Erythroblast (primary cell): ENCODE results near the gene CCDC159.
"Not testable (repeated sequence)": the region's sequence is repeated elsewhere in the genome, so short reads cannot be mapped to it uniquely, and the experiment has no call there.

Experiments
- DNase-seq, 2 experiments: peaks; one replicate each; lab custom pipeline; 2025; lab: John Stamatoyannopoulos, UW
- GATA1 ChIP-seq: IDR thresholded peaks from 2 replicates; pipeline ENCODE4 v1.6.1; 2011; ENCODE audit warnings: low read depth, mild to moderate bottlenecking, control low read depth, low read length, moderate library complexity
- POLR2A ChIP-seq: IDR thresholded peaks from 2 replicates; pipeline ENCODE4 v1.6.1; 2011; ENCODE audit warnings: mild to moderate bottlenecking, low read length

Gene CCDC159

DNA sequence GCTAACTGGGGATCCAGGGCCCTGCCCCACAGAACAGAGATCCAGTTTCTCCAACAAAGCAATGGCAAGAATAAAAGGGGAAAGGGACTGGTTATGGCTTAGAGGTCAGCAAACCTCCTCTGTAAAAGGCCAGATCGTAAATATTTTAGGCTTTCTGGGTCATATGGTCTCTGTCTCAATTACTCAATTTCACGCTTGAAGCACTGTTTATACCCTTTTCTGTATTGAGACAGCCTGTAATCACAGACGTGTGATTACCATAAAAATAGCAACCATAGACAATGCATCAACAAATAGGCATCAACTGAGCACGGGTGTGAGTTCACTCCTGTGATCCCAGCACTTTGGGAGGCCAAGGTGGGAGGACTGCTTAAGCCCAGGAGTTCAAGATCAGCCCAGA, 16.2 kb upstream of the CCDC159 start:
- DNase-seq, result no peak
- no peak for TF ChIP-seq POLR2A

DNA sequence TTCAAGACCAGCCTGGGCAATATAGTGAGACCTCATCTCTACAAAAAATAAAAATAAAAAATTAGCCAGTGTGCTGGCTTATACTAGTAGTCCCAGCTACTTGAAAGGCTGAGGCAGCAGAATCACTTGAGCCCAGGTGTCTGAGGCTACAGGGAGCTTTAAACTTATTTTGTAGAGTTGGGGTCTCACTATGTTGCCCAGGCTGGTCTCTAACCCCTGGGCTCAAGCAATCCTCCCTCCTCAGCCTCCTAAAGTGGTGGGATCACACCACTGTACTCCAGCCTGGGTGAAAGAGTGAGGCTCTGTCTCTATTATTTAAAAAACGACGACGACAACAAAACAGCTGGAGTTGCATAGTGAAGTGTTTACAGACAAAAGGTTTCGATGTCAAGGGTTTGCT, 14.8 kb upstream of the CCDC159 start:
- TF ChIP-seq GATA1, result no peak
- DNase-seq, result no peak

DNA sequence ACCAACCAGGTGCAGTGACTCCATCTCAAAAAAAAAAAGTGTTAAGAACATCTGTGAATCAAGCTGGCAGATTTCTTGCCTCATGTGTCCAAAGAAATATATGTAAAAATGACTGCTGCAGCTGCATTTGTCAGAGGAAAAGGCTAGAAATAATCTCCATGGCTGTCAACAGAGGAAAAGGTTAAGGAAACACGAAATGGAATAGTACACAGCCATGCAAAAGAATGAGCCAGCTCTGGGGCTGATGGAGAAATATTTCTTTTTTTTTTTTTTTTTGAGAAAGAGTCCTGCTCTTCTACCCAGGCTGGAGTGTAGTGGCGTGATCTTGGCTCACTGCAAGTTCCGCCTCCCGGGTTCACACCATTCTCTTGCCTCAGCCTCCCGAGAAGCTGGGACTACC, 13.5 kb upstream of the CCDC159 start:
- no peak for DNase-seq
- no peak for TF ChIP-seq GATA1
- no peak for TF ChIP-seq POLR2A

DNA sequence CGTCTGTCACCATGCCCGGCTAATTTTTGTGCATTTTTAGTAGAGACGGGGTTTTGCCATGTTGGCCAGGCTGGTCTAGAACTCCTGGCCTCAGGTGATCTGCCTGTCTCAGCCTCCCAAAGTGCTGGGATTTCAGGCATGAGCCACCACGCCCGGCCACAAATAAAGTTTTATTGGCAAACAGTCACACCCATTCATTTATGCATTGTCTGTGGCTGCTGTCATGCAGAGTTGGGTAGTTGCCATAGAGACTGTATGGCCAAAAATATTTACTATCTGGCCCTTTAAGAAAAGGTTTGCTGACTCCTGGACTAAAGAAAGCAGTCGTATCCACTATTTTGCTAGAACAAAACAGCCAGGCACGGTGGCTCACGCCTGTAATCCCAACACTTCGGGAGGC, 12.5 kb upstream of the CCDC159 start:
- DNase-seq, result not testable (repeated sequence)

DNA sequence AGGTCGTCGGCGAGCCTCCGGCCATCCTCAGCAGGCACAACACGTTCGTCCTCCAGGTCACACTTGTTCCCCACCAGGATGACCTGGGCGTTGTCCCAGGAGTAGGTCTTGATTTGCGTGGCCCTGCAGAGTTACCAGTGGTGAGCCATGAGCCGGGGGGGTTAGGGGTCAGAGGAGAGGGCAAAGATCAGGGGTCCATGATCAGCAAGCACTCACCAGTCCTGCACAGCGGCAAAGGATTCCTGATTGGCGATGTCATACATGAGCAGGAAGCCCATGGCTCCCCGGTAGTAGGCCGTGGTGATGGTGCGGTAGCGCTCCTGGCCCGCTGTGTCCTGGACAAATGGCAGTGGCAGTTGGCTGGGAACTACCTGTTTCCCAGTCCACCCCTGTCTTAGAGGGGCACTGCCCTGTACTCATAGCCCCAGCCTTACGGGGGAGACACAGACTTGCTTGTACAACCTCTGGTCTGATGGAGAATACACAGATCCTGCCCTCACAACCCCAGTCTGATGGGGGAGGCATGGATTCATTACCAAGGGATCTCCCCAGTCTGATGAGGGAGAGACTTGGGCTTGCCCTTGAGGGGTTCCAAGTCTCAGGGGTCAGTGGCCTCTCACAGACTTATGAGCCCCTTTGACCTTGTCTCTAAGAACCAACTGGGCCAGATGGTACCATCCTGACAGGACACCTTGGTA, 10.7 kb upstream of the CCDC159 start:
- TF ChIP-seq POLR2A (no peak), GATA1 (no peak)
- no peak for DNase-seq

DNA sequence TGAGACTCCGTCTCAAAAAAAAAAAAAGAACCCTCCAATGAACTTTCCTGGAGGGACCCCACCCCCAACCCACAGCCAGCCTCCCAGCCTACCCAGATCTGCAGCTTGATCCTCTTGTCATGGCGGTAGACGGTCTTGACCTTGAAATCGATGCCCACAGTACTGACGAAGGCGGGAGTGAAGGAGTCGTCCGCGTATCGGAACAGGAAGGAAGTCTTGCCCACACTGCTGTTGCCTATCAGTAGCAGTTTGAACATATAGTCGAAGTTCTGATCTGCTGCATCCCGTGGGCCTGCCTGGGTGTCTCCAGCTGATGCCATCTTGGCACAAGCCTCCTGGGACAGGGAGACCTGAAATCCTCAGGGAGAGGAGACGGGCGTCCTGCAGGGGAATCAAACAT, 9.2 kb upstream of the CCDC159 start:
- DNase-seq, result no peak
- TF ChIP-seq POLR2A (no peak), GATA1 (no peak)

DNA sequence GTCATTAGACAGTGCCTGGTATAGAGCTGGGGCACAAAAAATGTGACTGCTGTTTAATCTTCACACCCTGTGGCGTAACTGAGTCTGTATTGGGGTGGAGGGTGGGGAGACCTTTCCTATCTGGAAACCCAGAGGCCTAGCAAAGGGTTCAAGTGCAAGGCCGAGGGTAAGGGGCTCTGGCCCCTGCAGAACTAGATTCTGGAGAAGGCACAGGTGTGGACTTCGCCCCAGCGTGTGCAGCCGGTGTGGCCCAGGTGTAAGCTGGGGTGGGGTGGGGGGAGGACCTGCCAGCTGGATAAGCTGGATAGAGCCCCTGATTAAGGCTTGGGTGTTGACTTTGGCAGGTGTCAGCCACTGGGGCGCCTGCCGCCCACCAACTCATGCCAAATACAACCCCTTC, 8.2 kb upstream of the CCDC159 start:
- no peak for DNase-seq
- TF ChIP-seq GATA1 (no peak), POLR2A (no peak)

DNA sequence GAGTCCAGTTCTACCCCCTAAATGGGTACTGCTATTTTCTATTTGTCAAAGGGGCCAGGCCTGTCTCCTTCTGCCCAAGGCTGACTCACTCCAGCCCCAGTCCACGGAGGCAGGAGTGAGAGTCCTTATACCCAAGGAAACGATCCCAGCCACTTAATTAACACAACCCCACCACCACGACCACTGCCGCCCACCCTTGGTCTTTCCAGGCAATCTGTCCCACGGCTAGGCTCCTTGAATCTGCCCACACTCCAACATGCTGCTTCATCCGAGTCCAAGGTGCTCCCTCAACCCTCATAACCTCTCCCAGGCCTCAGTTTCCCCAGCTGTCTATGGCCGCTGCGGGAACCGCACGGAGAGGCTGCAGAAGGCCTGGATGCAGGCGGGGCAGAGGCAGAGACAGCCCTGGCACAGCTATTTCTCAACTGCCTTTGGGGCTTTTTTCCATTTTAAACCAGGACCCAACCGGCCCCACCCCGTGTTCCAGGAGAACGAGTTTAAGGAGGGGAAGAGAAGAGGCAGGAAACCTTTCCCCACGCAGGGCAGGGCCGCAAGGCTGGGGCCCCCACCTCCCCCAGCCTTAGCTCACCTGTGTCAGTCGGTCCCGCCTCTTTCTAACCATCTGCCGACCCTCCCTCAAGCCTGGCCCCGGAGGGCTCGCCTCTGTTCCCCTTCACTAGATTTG, 7.6 kb upstream of the CCDC159 start:
- DNase-seq, result no peak
- no peak for TF ChIP-seq POLR2A
- TF ChIP-seq GATA1, result no peak

DNA sequence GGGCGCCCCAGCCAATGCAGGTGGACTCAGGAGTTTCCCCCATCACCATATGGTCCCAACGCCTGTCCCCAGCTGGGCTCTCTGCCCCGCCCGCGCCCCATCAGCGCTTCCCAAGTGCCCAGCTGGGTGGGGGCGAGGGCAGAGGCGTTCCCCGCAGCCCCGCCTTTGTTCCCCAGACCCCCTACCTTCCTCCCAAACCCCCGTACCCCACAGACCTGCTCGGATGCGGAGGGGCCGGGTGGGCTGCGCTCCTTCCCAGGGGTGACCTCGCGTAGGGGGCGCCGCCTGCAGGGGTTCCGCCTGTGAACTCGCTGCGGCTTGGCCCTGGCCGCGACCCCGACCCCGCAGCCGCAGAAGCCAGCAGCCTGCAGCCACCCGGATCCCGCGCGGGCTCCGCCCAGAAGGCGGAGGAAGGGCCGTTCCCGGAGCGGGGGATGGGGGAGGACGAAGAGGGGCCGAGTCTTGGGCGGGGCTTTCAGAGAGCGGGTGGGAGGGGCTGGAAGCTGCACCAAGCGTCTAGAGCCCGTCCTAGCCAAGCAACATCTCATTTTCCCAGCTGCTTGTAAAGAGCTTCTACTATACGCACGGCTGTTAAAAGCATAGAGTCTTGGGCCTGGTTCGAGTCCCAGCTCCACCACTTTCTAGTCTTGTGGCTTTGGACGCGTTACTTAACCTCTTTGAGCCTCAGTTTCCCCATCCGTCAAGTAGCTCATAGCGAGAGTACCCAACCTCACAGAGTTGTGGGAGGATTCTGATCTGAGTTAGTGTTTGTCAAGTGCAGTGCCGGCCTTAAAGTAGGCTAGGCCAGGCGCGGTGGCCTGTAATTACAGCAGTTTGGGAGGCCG, 6.8 kb upstream of the CCDC159 start, which contains the start of gene RAB3D:
RAB3D (minus strand) TSS at position 404 of the 845 bp plus-strand sequence. CDS start 2,258 bp downstream, outside the sequence.
- DNase-seq, result peak; percentile 83
- TF ChIP-seq GATA1, result no peak

DNA sequence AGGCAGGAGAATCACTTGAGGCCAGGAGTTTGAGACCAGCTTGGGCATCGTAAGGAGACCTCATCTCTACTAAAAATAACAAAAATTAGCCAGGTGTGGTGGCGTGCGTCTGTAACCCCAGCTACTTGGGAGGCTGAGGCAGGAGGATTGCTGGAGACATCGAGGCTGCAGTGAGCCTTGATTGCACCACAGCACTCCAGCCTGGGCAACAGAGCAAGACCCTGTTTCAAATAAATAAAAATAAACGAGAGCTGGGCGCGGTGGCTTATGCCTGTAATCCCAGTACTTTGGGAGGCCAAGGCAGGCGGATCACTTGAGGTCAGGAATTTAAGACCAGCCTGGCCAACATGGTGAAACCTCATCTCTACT, 6.2 kb upstream of the CCDC159 start:
- not testable (repeated sequence) for DNase-seq

DNA sequence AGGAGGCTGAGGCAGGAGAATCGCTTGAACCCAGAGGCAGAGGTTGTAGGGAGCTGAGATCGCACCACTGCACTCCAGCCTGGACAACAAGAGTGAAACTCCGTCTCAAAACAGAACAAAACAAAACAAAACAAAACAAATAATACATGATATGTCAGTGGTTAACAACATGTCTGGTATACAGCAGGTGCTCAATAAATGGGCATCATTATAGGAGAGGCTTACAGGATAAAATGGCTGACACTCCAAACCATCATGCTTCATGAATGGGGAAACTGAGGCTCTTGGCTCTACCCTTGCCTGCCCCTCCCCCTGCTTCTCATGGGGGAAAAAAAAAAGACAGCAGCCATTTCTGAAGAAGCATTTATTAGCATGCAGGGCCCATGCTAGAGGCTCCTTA, 3.9 kb upstream of the CCDC159 start:
- no peak for DNase-seq
- TF ChIP-seq GATA1 (no peak), POLR2A (no peak)

DNA sequence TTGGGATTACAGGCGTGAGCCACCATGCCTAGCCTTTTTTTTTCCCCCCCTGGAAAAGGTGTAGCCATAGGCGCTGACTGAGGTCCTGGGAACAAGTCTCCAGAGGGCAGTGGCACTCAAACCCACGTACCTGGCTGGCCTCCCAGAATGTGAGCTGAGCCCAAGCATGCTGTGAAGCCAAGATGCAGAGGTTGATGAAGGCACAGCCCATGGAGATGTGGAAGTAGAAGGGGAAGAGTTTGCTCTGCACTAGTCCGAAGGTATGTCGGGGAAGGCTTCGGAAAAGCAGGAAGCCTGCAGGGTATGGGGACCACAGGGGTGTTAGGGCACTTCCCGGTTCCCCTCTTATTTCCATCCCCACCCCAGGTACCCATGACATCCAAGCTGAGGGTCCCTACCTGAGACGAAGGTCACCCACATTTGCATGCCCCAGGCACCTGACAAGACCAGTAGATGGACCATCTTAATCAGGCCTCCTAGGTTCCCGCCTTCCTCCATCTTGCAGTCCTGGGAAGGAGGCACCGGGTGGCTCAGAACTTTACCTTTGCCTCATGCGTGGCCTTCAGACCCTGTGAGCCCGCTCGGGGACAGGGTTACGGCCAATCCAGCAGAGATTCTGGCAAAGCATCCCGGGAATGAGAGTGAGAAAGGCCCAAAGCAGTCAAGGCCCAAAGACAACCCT, 1.1 kb upstream of the CCDC159 start:
- TF ChIP-seq GATA1 (no peak), POLR2A (no peak)
- DNase-seq, result no peak

DNA sequence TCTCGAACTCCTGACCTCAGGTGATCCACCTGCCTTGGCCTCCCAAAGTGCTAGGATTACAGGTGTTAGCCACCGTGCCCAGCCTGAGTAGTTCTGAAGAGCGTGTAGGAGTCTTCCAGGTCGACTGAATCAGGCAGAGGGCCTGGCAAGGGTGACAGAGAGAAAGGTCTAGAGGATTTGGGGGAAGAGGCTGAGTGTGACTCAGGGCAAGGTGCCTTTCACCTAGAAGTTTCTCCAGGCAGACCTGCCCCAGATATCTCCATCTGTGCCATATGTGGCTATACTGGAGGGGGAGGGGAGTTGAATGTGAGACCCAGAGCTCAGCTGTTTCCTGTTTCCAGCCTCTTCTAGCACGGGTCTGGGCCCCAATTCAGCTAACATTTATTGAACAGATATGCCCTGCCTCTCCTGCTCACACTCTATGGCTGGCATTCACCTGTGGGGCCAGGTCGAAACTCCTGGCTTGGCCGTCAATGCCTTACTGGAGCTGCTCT, 1.3 kb downstream of the CCDC159 start:
- no peak for DNase-seq
- TF ChIP-seq POLR2A (no peak), GATA1 (no peak)

DNA sequence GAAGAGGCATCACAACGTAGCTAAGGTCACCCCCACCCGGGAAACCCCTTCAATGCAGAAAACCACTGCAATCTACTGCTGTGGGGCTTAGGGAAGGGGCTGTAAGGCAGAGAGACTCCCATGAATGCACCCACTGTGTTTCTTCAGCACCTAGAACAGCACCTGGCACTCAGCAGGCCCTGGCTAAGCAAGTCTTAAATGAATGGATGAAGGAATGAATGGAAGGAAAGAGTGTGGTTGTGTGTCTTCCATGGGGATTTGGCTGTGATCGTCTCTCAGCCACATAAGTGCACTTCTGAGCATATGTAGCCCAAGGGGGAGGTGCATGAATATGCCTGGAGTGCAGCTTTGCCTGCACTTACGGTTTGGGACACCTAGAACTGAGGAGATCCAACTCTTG, 2.9 kb downstream of the CCDC159 start:
- TF ChIP-seq GATA1 (no peak), POLR2A (no peak)
- no peak for DNase-seq

DNA sequence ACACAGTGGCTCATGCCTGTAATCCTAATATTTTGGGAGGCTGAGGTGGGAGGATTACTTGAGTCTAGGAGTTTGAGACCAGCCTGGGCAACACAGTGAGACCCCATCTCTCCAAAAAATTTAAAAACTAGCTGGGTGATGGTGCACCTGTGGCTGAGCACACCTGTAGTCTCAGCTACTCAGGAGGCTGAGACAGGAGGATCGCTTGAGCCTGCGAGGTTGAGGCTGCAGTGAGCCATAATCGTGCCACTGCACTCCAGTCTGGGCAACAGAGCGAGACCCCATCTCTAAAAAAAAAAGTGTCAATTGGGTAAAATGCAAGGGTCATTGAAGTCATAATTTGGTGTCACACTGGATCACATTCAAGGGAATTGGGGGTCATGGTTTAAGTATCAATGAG, 7.8 kb downstream of the CCDC159 start:
- not testable (repeated sequence) for DNase-seq
